Neural cell (in vitro differentiated cells): ENCODE data around the gene NFYC. TPM values are rescaled to one million over a fixed set of nuclear protein-coding genes. Genes with fewer than 3 reads are reported as not detected.

ENCODE experiments used
- H2AFZ ChIP-seq: fragments of 200-600, 300-800 bp; sonication (generic), shearing (Covaris generic); 2 replicates; pipeline ENCODE4 v1.6.0; 2014; ENCODE audit warnings: low read depth, mild to moderate bottlenecking, antibody characterized with exemption, low read length, moderate library complexity
- H3F3A ChIP-seq: fragments of 200-600 bp; shearing (Covaris generic); 2 replicates; pipeline ENCODE4 v1.6.1; 2016; ENCODE audit warnings: mild to moderate bottlenecking, moderate library complexity, mixed read lengths, antibody characterized with exemption, low read length; ENCODE audit not compliant: insufficient read depth, poor library complexity, severe bottlenecking
- H3K27ac ChIP-seq: fragments of 200-600, 300-800 bp; sonication (generic), shearing (Covaris generic); 2 replicates; pipeline ENCODE4 v1.5.1; 2014; ENCODE audit warnings: mild to moderate bottlenecking, low read length, moderate library complexity
- H3K27me3 ChIP-seq: fragments of 300-800, 200-600 bp; sonication (generic), shearing (Covaris generic); 2 replicates; pipeline ENCODE4 v1.6.0; 2014; ENCODE audit warnings: mild to moderate bottlenecking, low read depth, low read length, moderate library complexity; ENCODE audit not compliant: insufficient read depth
- H3K36me3 ChIP-seq: fragments of 300-800, 200-600 bp; sonication (generic), shearing (Covaris generic); 2 replicates; pipeline ENCODE4 v1.5.1; 2014; ENCODE audit warnings: mild to moderate bottlenecking, antibody characterized with exemption, low read length, moderate library complexity; ENCODE audit not compliant: insufficient read depth
- H3K4me2 ChIP-seq: fragments of 300-800, 200-600 bp; sonication (generic), shearing (Covaris generic); 2 replicates; pipeline ENCODE4 v1.6.0; 2014; ENCODE audit warnings: mild to moderate bottlenecking, low read length
- H3K4me3 ChIP-seq: fragments of 300-800, 200-600 bp; sonication (generic), shearing (Covaris generic); 2 replicates; pipeline ENCODE4 v1.5.1; 2014; ENCODE audit warnings: mild to moderate bottlenecking, low read length, moderate library complexity
- H3K79me2 ChIP-seq: fragments of 200-600 bp; shearing (Covaris generic); replicated peaks from 2 replicates; pipeline ENCODE4 v1.6.0; 2014; ENCODE audit warnings: mild to moderate bottlenecking, low read length, moderate library complexity; ENCODE audit not compliant: insufficient read depth
- H3K9ac ChIP-seq: fragments of 300-800, 200-600 bp; sonication (generic), shearing (Covaris generic); 2 replicates; pipeline ENCODE4 v1.6.1; 2016; ENCODE audit warnings: mild to moderate bottlenecking, low read length, mixed read lengths
- H3K9me2 ChIP-seq: fragments of 200-600 bp; shearing (Covaris generic); 2 replicates; pipeline ENCODE4 v1.6.1; 2016; ENCODE audit warnings: mild to moderate bottlenecking, low read length, mixed read lengths; ENCODE audit not compliant: insufficient read depth
- H3K9me3 ChIP-seq: fragments of 200-600, 300-800 bp; sonication (generic), shearing (Covaris generic); 2 replicates; pipeline ENCODE4 v1.6.1; 2016; ENCODE audit warnings: mild to moderate bottlenecking, mixed run types, low read length, moderate library complexity, mixed read lengths
- H4K20me1 ChIP-seq: fragments of 200-600 bp; shearing (Covaris generic); 2 replicates; pipeline ENCODE4 v1.6.1; 2016; ENCODE audit warnings: mild to moderate bottlenecking, mixed run types; ENCODE audit not compliant: insufficient read depth
- EP300 ChIP-seq: fragments of 450-650 bp; conservative IDR thresholded peaks from 2 replicates; pipeline ENCODE4 v1.6.1; 2014; ENCODE audit warnings: antibody characterized with exemption, mild to moderate bottlenecking, moderate library complexity; ENCODE audit not compliant: poor library complexity, severe bottlenecking
- EZH2 ChIP-seq: fragments of 200-600, 300-800 bp; shearing (Covaris generic), sonication (generic); IDR thresholded peaks from 2 replicates; pipeline ENCODE4 v1.6.1; 2014; ENCODE audit warnings: antibody characterized with exemption, low read length, borderline replicate concordance, mild to moderate bottlenecking; ENCODE audit not compliant: insufficient read depth, poor library complexity, severe bottlenecking
- MXI1 ChIP-seq: fragments of 450-650 bp; conservative IDR thresholded peaks from 2 replicates; pipeline ENCODE4 v1.6.1; 2014; ENCODE audit warnings: antibody characterized with exemption, mild to moderate bottlenecking; ENCODE audit not compliant: poor library complexity, severe bottlenecking
- POLR2AphosphoS5 ChIP-seq: IDR thresholded peaks from 2 replicates; pipeline ENCODE4 v1.6.1; 2012
- RAD21 ChIP-seq: fragments of 450-650 bp; conservative IDR thresholded peaks from 2 replicates; pipeline ENCODE4 v1.6.1; 2014; ENCODE audit warnings: antibody characterized with exemption, mild to moderate bottlenecking, moderate library complexity
- SMC3 ChIP-seq: fragments of 450-650 bp; conservative IDR thresholded peaks from 2 replicates; pipeline ENCODE4 v1.6.1; 2014; ENCODE audit warnings: antibody characterized with exemption, mild to moderate bottlenecking, moderate library complexity; ENCODE audit not compliant: poor library complexity
- TAF1 ChIP-seq: IDR thresholded peaks from 2 replicates; pipeline ENCODE4 v1.6.1; 2012; ENCODE audit warnings: low read depth
- polyA plus RNA-seq: library from polyadenylated mRNA; depleted of rRNA; stranded (reverse); fragments of >200 nt; gene quantifications from 2 replicates; pipeline ENCODE4 v1.2.3, GENCODE V29; 2014
- TF ChIP-seq, protein P1 (sequence below): IDR thresholded peaks from 2 replicates; pipeline ENCODE4 v1.6.1; 2012; ENCODE audit warnings: borderline replicate concordance
- TF ChIP-seq, protein P2 (sequence below): fragments of 450-650 bp; IDR thresholded peaks from 2 replicates; pipeline ENCODE4 v1.5.1; 2014; ENCODE audit warnings: antibody characterized with exemption, mild to moderate bottlenecking, moderate library complexity; ENCODE audit not compliant: poor library complexity, severe bottlenecking

Gene NFYC
- polyA plus RNA-seq, 1 donor from 2014 or later: 66.0 TPM

DNA sequence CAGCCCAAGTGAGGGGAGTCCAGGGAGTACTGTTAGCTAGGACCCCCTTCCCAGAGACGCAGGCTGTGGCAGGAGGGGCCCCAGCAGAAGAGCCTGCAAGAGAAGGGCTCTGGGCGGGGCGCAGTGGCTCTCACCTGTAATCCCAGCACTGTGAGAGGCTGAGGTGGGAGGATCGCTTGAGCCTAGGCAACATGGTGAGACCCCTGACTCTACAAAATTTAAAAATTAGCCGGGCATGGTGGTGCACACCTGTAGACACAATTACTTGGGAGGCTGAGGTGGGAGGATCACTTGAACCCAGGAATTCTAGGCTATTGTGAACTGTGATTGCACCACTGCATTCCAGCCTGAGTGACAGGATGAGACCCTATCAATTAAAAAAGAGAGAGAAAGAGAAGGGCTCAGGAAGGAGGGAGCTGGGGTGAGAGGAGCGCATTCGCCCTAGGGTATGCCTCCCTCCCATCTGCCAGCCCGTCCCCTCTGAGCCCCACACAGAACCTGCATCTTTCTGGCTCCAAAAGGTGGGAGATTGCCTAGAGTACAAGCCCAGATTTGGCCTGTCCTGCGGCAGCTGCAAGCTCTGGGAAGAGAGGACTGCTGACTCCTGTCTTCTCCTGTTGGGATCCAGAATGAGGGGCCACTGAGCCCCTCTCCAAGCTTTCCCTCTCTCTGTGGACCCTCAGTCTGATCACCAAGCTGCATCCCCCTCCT is 95.6 kb downstream of the NFYC start:
- peaks cover 21% of the 10 kb centered on the region for H3K27me3 ChIP-seq
- H2AFZ ChIP-seq: no peak overlapping the region
- no peak overlapping the region for H3K4me2 ChIP-seq
- no peaks in the 10 kb centered on the region for H3K9me3 ChIP-seq
- H3K9me2 ChIP-seq: no peaks in the 10 kb centered on the region
- H4K20me1 ChIP-seq: no peaks in the 10 kb centered on the region
- H3K27ac ChIP-seq: no peak overlapping the region
- H3K4me3 ChIP-seq: no peak overlapping the region
- H3K36me3 ChIP-seq: no peaks in the 10 kb centered on the region
- no peaks in the 10 kb centered on the region for H3K79me2 ChIP-seq
- TF ChIP-seq, protein P1, sequence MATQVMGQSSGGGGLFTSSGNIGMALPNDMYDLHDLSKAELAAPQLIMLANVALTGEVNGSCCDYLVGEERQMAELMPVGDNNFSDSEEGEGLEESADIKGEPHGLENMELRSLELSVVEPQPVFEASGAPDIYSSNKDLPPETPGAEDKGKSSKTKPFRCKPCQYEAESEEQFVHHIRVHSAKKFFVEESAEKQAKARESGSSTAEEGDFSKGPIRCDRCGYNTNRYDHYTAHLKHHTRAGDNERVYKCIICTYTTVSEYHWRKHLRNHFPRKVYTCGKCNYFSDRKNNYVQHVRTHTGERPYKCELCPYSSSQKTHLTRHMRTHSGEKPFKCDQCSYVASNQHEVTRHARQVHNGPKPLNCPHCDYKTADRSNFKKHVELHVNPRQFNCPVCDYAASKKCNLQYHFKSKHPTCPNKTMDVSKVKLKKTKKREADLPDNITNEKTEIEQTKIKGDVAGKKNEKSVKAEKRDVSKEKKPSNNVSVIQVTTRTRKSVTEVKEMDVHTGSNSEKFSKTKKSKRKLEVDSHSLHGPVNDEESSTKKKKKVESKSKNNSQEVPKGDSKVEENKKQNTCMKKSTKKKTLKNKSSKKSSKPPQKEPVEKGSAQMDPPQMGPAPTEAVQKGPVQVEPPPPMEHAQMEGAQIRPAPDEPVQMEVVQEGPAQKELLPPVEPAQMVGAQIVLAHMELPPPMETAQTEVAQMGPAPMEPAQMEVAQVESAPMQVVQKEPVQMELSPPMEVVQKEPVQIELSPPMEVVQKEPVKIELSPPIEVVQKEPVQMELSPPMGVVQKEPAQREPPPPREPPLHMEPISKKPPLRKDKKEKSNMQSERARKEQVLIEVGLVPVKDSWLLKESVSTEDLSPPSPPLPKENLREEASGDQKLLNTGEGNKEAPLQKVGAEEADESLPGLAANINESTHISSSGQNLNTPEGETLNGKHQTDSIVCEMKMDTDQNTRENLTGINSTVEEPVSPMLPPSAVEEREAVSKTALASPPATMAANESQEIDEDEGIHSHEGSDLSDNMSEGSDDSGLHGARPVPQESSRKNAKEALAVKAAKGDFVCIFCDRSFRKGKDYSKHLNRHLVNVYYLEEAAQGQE: no peak
- TF ChIP-seq EP300 (no peak), RAD21 (no peak), POLR2AphosphoS5 (no peak), SMC3 (no peak), TAF1 (no peak), EZH2 (no peak), MXI1 (no peak)
- TF ChIP-seq, protein P2, sequence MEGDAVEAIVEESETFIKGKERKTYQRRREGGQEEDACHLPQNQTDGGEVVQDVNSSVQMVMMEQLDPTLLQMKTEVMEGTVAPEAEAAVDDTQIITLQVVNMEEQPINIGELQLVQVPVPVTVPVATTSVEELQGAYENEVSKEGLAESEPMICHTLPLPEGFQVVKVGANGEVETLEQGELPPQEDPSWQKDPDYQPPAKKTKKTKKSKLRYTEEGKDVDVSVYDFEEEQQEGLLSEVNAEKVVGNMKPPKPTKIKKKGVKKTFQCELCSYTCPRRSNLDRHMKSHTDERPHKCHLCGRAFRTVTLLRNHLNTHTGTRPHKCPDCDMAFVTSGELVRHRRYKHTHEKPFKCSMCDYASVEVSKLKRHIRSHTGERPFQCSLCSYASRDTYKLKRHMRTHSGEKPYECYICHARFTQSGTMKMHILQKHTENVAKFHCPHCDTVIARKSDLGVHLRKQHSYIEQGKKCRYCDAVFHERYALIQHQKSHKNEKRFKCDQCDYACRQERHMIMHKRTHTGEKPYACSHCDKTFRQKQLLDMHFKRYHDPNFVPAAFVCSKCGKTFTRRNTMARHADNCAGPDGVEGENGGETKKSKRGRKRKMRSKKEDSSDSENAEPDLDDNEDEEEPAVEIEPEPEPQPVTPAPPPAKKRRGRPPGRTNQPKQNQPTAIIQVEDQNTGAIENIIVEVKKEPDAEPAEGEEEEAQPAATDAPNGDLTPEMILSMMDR: no peak
- H3F3A ChIP-seq: no peaks in the 10 kb centered on the region
- no peak overlapping the region for H3K9ac ChIP-seq

DNA sequence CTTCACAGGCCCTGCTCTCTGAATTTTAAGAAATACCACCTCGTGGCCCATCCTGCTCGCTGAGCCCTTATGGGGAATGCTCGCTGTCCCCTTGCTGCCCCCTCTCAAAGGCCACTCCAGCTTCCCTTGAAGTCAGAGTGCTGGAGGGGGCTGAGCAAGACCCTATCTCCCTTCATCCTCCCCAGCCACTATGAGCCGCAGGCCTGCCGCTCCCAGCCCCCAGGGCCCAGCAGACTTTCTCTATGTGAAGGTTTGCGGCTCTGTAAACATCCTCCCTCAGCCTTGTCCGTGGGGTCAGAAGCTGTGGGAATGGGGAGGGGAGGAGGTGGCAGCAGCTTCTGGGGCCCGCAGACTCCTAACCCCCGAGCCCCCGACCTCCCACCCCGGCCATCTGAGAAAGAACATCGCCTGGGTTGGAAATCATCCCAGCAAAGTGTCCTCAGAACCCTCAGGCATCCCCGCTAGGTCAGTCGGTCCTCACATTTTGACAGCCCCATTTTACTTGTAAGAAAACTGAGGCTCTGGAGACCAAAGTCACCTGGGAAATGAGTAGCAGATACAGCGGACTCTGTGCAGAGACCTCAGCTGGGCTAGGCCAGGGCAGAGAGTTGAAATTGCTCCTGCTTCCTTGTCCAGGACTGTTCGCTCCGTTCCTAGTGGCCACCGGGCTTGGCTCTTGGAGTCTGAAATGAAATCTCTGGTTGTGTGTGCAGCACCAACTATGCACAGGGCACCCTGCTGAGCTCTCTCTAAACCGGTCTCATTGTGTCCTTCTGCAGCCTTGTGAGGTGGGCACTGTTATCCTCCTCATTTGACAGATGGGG is 96.4 kb downstream of the NFYC start:
- no peaks in the 10 kb centered on the region for H3K36me3 ChIP-seq
- no peak overlapping the region for H3K9ac ChIP-seq
- no peak overlapping the region for H3K4me3 ChIP-seq
- H4K20me1 ChIP-seq: no peaks in the 10 kb centered on the region
- no peak overlapping the region for H3K27ac ChIP-seq
- H3K9me2 ChIP-seq: no peaks in the 10 kb centered on the region
- H3F3A ChIP-seq: no peaks in the 10 kb centered on the region
- H3K27me3 ChIP-seq: peaks cover 14% of the 10 kb centered on the region
- H3K4me2 ChIP-seq: no peak overlapping the region
- no peaks in the 10 kb centered on the region for H3K9me3 ChIP-seq
- no peak overlapping the region for H2AFZ ChIP-seq
- H3K79me2 ChIP-seq: no peaks in the 10 kb centered on the region
- TF ChIP-seq EP300 (no peak), RAD21 (no peak), SMC3 (no peak)
